ENCODE measurements around the gene PLIN1. TPM values are rescaled to one million over a fixed set of nuclear protein-coding genes. Genes with fewer than 3 reads are reported as not detected.

The PLIN1 gene
- total RNA-seq, result 0.33 and 0.39 TPM in 2 replicates

GRCh38 chr15:89679212-89679611 lies at the start of gene PLIN1:
PLIN1 (minus strand) TSS chr15:89679367; CDS start chr15:89677489, 1,878 bp downstream.

GRCh38 chr15:89690276-89691218 lies 11.4 kb upstream of the PLIN1 start, which contains the start of the genes PEX11A and WDR93:
PEX11A (minus strand) TSS chr15:89690754; CDS start chr15:89690632, 122 bp downstream.
WDR93 (plus strand) TSS chr15:89690811; CDS start chr15:89701747, 10,936 bp downstream.

GRCh38 chr15:89654847-89655805 lies 24.0 kb downstream of the PLIN1 start, which contains the start of gene KIF7:
KIF7 (minus strand) TSS chr15:89655467; CDS start chr15:89652930, 2,537 bp downstream.

Small RNA genes within 50 kb of the gene (small RNA-seq; reads per million reads assigned to genes)
- gene RNU6-132P, result 0.12 reads per million

Other genes starting within 250 kb of the PLIN1 start
- 0.11 and 2.4 TPM in 2 replicates for gene RHCG, start 182.8 kb downstream of the PLIN1 start, total RNA-seq
- 2.2 and 2.7 TPM in 2 replicates for gene TICRR, start 103.9 kb downstream of the PLIN1 start, total RNA-seq
- gene KIF7, start 23.9 kb downstream of the PLIN1 start, total RNA-seq, result 8.4 and 8.6 TPM in 2 replicates
- 3.5 and 4.7 TPM in 2 replicates for gene PEX11A, start 11.4 kb upstream of the PLIN1 start, total RNA-seq
- gene WDR93, start 11.4 kb upstream of the PLIN1 start, total RNA-seq, result 0.11 and 0.39 TPM in 2 replicates
- gene MESP1, start 71.9 kb upstream of the PLIN1 start, total RNA-seq, result 0.39 TPM in 1 of 2 replicates, not detected in the other
- 0.39 and 0.54 TPM in 2 replicates for gene MESP2, start 97.0 kb upstream of the PLIN1 start, total RNA-seq
- 4.3 and 32.2 TPM in 2 replicates for gene ANPEP, start 135.5 kb upstream of the PLIN1 start, total RNA-seq
- 34.9 and 61.2 TPM in 2 replicates for gene AP3S2, start 214.6 kb upstream of the PLIN1 start, total RNA-seq
- 10.7 and 11.4 TPM in 2 replicates for gene ARPIN, start 233.6 kb upstream of the PLIN1 start, total RNA-seq

Measured in placental epithelial cell (primary cell).